HEK293 (cell line): Measurements from ENCODE around the gene SLA2.

Source experiments
- CTCF ChIA-PET: fragments of 350-600 bp; formaldehyde crosslinking; extraction: SDS; loops from one replicate; lab custom pipeline; 2021; ENCODE audit warnings: antibody characterized with exemption; lab: Yijun Ruan, JAX
- POLR2A ChIA-PET: fragments of 300-600 bp; formaldehyde crosslinking; extraction: SDS; loops from one replicate; lab custom pipeline; 2020; ENCODE audit warnings: antibody characterized with exemption, inconsistent platforms; lab: Yijun Ruan, JAX
- H3K27ac ChIP-seq: fragments of 200-500 bp; sonication (Bioruptor generic); 2 replicates; pipeline ENCODE4 v1.5.1; 2014; ENCODE audit warnings: low read depth, low read length, control low read depth, inconsistent platforms; ENCODE audit errors: extremely low read depth
- H3K36me3 ChIP-seq, 2 experiments: fragments of 200-500 bp in 1 of 2; sonication (Bioruptor generic) in 1 of 2; 1 replicate in 1 of 2; 2 replicates in 1 of 2; pipeline ENCODE4 v1.5.1; 2014 to 2017; ENCODE audit warnings: inconsistent platforms in 2 of 2, low read length in 2 of 2; ENCODE audit not compliant: control insufficient read depth in 2 of 2, insufficient read depth in 1 of 2
- H3K4me1 ChIP-seq: fragments of 200-500 bp; sonication (Bioruptor generic); 2 replicates; pipeline ENCODE4 v1.5.1; 2014; ENCODE audit warnings: mild to moderate bottlenecking, low read length, inconsistent platforms; ENCODE audit not compliant: control insufficient read depth, insufficient read depth
- H3K4me3 ChIP-seq: 2 replicates; pipeline ENCODE4 v1.5.1; 2011; ENCODE audit warnings: low read depth, mild to moderate bottlenecking, control low read depth, low read length, moderate library complexity
- H3K9me3 ChIP-seq: fragments of 200-500 bp; sonication (Bioruptor generic); 2 replicates; pipeline ENCODE4 v1.5.1; 2014; ENCODE audit warnings: low read depth, low read length, inconsistent platforms; ENCODE audit not compliant: control insufficient read depth, insufficient read depth
- IKZF3 ChIP-seq: fragments of 450-650 bp; IDR thresholded peaks from 2 replicates; pipeline ENCODE4 v1.5.0; 2018; ENCODE audit warnings: missing biosample characterization, mild to moderate bottlenecking, missing genetic modification characterization, moderate library complexity
- PRDM10 ChIP-seq: fragments of 450-650 bp; formaldehyde crosslinking; IDR thresholded peaks from 2 replicates; pipeline ENCODE4 v1.5.1; 2016; ENCODE audit warnings: missing biosample characterization, missing genetic modification characterization
- SCRT1 ChIP-seq: fragments of 450-650 bp; formaldehyde crosslinking; IDR thresholded peaks from 2 replicates; pipeline ENCODE4 v1.5.1; 2016; ENCODE audit warnings: missing biosample characterization, missing genetic modification characterization, borderline replicate concordance
- SP7 ChIP-seq: fragments of 450-650 bp; formaldehyde crosslinking; IDR thresholded peaks from 2 replicates; pipeline ENCODE4 v1.5.1; 2016; ENCODE audit warnings: missing biosample characterization, missing genetic modification characterization
- TSHZ1 ChIP-seq: fragments of 450-650 bp; formaldehyde crosslinking; IDR thresholded peaks from 2 replicates; pipeline ENCODE4 v1.5.1; 2016; ENCODE audit warnings: missing biosample characterization, missing genetic modification characterization, borderline replicate concordance
- ZFP37 ChIP-seq: fragments of 450-650 bp; formaldehyde crosslinking; IDR thresholded peaks from 2 replicates; pipeline ENCODE4 v1.5.1; 2016; ENCODE audit warnings: missing biosample characterization, missing genetic modification characterization
- ZNF169 ChIP-seq: fragments of 450-650 bp; formaldehyde crosslinking; IDR thresholded peaks from 2 replicates; pipeline ENCODE4 v1.5.1; 2016; ENCODE audit warnings: missing biosample characterization, missing genetic modification characterization
- ZNF274 ChIP-seq, 2 experiments: fragments of 200-500 bp in 1 of 2; fragments of 450-650 bp in 1 of 2; sonication (Bioruptor generic) in 1 of 2; formaldehyde crosslinking in 1 of 2; IDR thresholded peaks; 2 replicates each; pipeline versions ENCODE4 v1.5.1 to v1.6.1; 2014 to 2016; ENCODE audit warnings: borderline replicate concordance in 1 of 2, inconsistent platforms in 1 of 2, low read length in 1 of 2, missing biosample characterization in 1 of 2, missing genetic modification characterization in 1 of 2
- ZNF449 ChIP-seq: fragments of 450-650 bp; formaldehyde crosslinking; IDR thresholded peaks from 2 replicates; pipeline ENCODE4 v1.5.1; 2017; ENCODE audit warnings: missing biosample characterization, mild to moderate bottlenecking, missing genetic modification characterization, moderate library complexity
- ZNF561 ChIP-seq: fragments of 450-650 bp; IDR thresholded peaks from 2 replicates; pipeline ENCODE4 v1.5.1; 2018; ENCODE audit warnings: missing biosample characterization, missing genetic modification characterization, borderline replicate concordance
- ZNF600 ChIP-seq: fragments of 450-650 bp; formaldehyde crosslinking; IDR thresholded peaks from 2 replicates; pipeline ENCODE4 v1.5.1; 2016; ENCODE audit warnings: missing biosample characterization, missing genetic modification characterization
- ZNF623 ChIP-seq: fragments of 450-650 bp; formaldehyde crosslinking; IDR thresholded peaks from 2 replicates; pipeline ENCODE4 v1.5.1; 2016; ENCODE audit warnings: missing biosample characterization, missing genetic modification characterization
- ZNF692 ChIP-seq: fragments of 450-650 bp; formaldehyde crosslinking; IDR thresholded peaks from 2 replicates; pipeline ENCODE4 v1.5.1; 2016; ENCODE audit warnings: missing biosample characterization, missing genetic modification characterization
- ZNF776 ChIP-seq: fragments of 450-650 bp; formaldehyde crosslinking; IDR thresholded peaks from 2 replicates; pipeline ENCODE4 v1.5.0; 2017; ENCODE audit warnings: missing biosample characterization, missing genetic modification characterization, borderline replicate concordance
- TF ChIP-seq, protein P1 (sequence below): fragments of 450-650 bp; formaldehyde crosslinking; IDR thresholded peaks from 2 replicates; pipeline ENCODE4 v1.5.1; 2016; ENCODE audit warnings: missing biosample characterization, missing genetic modification characterization
- TF ChIP-seq, protein P2 (sequence below): fragments of 450-650 bp; formaldehyde crosslinking; IDR thresholded peaks from 2 replicates; pipeline ENCODE4 v1.5.1; 2016; ENCODE audit warnings: missing biosample characterization, missing genetic modification characterization, borderline replicate concordance

Gene SLA2

DNA sequence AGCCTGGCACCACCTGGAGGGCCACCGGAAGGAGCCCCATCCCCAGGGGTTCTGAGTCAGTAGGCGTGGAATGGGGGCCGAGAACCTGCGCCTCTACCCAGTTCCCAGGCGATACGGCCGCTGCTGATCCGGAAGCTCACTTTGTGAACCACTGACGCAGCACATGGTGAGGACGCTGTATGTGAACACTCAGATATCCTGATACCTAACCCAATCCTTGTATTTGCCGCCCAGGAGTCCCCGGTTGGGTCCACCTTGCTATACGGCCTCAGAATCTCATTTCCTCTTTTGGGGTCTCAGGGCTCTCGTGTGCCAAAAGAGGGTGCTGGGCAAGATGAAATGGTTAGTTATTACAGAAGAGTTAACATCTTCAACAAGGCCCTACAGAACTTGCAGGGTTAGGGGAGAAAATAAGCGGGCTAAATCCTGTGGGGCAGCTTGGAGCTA lies 41.0 kb downstream of the SLA2 start:
- Histone ChIP-seq H3K27ac (no peak overlapping the region), H3K4me1 (no peaks in the 10 kb centered on the region), H3K9me3 (no peaks in the 10 kb centered on the region), H3K4me3 (peak overlapping the region; percentile 29), H3K36me3 (peaks cover 15 to 27% of the 10 kb centered on the region in 2 experiments; a peak in 2 of 3 replicates)
- CTCF ChIA-PET = interaction anchor here (0.5 to 3.3 kb wide), 23 partner anchors 8 to 1204 kb away, joined by 3 to 18 read pairs (median 5); no protein-coding TSS in a partner anchor
- POLR2A ChIA-PET = interaction anchor here (1.0 to 4.8 kb wide), 12 partner anchors 8 to 169 kb away, joined by 3 to 26 read pairs (median 4); partner anchors contain the start of genes DSN1 and TGIF2
- no peak for TF ChIP-seq ZNF449
- TF ChIP-seq, protein P1, sequence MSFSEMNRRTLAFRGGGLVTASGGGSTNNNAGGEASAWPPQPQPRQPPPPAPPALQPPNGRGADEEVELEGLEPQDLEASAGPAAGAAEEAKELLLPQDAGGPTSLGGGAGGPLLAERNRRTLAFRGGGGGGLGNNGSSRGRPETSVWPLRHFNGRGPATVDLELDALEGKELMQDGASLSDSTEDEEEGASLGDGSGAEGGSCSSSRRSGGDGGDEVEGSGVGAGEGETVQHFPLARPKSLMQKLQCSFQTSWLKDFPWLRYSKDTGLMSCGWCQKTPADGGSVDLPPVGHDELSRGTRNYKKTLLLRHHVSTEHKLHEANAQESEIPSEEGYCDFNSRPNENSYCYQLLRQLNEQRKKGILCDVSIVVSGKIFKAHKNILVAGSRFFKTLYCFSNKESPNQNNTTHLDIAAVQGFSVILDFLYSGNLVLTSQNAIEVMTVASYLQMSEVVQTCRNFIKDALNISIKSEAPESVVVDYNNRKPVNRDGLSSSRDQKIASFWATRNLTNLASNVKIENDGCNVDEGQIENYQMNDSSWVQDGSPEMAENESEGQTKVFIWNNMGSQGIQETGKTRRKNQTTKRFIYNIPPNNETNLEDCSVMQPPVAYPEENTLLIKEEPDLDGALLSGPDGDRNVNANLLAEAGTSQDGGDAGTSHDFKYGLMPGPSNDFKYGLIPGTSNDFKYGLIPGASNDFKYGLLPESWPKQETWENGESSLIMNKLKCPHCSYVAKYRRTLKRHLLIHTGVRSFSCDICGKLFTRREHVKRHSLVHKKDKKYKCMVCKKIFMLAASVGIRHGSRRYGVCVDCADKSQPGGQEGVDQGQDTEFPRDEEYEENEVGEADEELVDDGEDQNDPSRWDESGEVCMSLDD (tag by site-specific recombination) = no peak
- TF ChIP-seq ZNF274 (IDR thresholded peaks at IDR 0.05; ENCODE audit: low read length) = no peak
- no peak for TF ChIP-seq ZNF274 (tag by site-specific recombination; IDR thresholded peaks at IDR 0.05; ENCODE audit: borderline replicate concordance)
- no peak for TF ChIP-seq PRDM10 (tag by site-specific recombination)
- no peak for TF ChIP-seq ZNF623 (tag by site-specific recombination)
- TF ChIP-seq ZFP37 = no peak
- no peak for TF ChIP-seq TSHZ1 (tag by site-specific recombination)
- TF ChIP-seq ZNF561 = peak; percentile 19; the same call in 1 of the 2 replicates
- no peak for TF ChIP-seq ZNF776 (tag by site-specific recombination)
- TF ChIP-seq, protein P2, sequence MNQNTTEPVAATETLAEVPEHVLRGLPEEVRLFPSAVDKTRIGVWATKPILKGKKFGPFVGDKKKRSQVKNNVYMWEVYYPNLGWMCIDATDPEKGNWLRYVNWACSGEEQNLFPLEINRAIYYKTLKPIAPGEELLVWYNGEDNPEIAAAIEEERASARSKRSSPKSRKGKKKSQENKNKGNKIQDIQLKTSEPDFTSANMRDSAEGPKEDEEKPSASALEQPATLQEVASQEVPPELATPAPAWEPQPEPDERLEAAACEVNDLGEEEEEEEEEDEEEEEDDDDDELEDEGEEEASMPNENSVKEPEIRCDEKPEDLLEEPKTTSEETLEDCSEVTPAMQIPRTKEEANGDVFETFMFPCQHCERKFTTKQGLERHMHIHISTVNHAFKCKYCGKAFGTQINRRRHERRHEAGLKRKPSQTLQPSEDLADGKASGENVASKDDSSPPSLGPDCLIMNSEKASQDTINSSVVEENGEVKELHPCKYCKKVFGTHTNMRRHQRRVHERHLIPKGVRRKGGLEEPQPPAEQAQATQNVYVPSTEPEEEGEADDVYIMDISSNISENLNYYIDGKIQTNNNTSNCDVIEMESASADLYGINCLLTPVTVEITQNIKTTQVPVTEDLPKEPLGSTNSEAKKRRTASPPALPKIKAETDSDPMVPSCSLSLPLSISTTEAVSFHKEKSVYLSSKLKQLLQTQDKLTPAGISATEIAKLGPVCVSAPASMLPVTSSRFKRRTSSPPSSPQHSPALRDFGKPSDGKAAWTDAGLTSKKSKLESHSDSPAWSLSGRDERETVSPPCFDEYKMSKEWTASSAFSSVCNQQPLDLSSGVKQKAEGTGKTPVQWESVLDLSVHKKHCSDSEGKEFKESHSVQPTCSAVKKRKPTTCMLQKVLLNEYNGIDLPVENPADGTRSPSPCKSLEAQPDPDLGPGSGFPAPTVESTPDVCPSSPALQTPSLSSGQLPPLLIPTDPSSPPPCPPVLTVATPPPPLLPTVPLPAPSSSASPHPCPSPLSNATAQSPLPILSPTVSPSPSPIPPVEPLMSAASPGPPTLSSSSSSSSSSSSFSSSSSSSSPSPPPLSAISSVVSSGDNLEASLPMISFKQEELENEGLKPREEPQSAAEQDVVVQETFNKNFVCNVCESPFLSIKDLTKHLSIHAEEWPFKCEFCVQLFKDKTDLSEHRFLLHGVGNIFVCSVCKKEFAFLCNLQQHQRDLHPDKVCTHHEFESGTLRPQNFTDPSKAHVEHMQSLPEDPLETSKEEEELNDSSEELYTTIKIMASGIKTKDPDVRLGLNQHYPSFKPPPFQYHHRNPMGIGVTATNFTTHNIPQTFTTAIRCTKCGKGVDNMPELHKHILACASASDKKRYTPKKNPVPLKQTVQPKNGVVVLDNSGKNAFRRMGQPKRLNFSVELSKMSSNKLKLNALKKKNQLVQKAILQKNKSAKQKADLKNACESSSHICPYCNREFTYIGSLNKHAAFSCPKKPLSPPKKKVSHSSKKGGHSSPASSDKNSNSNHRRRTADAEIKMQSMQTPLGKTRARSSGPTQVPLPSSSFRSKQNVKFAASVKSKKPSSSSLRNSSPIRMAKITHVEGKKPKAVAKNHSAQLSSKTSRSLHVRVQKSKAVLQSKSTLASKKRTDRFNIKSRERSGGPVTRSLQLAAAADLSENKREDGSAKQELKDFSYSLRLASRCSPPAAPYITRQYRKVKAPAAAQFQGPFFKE (tag by site-specific recombination) = no peak
- TF ChIP-seq ZNF169 = no peak
- no peak for TF ChIP-seq IKZF3
- TF ChIP-seq ZNF600 (tag by site-specific recombination) = peak; percentile 41; the same call in 1 of the 2 replicates
- no peak for TF ChIP-seq SP7 (tag by site-specific recombination)
- TF ChIP-seq ZNF692 (tag by site-specific recombination) = no peak
- no peak for TF ChIP-seq SCRT1 (tag by site-specific recombination)
